ENCODE results near the gene SH3BP5. TPM values are rescaled to one million over a fixed set of nuclear protein-coding genes. Genes with fewer than 3 reads are reported as not detected.

The SH3BP5 gene
- total RNA-seq, 2 donors from 2014 or later: 2.6 to 18.9 TPM

DNA sequence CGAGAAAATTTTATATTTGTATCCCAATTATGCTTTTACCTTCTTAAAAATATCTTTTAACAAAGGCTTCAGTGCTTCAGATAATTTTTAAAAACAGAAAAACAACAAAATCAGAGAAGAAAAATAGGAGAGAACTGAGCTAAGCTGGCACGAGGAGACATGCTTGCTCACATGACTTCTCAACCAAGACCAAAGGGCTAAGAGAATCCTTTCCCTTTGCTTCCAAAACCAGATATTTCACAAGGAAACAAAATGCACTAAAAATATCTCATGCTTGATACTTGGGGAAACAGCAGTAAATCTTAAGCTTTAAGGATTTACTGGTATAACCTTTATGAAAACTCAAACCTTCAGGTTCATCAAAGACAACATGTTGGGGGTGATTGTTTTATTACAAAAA is 67.9 kb downstream of the SH3BP5 start:
- no peaks in the 10 kb centered on the region for H3K9me3 Mint-ChIP-seq
- DNase-seq (ENCODE audit: low spot score in 2 of 2) (no peak), ATAC-seq (no peak)
- H3K36me3 Mint-ChIP-seq: peaks cover 0 to 6% of the 10 kb centered on the region in 2 donors
- H3K27ac Mint-ChIP-seq: peak overlapping the region; percentile 50 to 73

GRCh38 chr3:15263926-15264325 is 68.5 kb downstream of the SH3BP5 start:
- Mint-ChIP-seq H3K9me3 (no peaks in the 10 kb centered on the region), H3K36me3 (peaks cover 0 to 1% of the 10 kb centered on the region in 2 donors), H3K27ac (no peak overlapping the region)
- ATAC-seq (no peak), DNase-seq (ENCODE audit: low spot score in 2 of 2) (no peak)

DNA sequence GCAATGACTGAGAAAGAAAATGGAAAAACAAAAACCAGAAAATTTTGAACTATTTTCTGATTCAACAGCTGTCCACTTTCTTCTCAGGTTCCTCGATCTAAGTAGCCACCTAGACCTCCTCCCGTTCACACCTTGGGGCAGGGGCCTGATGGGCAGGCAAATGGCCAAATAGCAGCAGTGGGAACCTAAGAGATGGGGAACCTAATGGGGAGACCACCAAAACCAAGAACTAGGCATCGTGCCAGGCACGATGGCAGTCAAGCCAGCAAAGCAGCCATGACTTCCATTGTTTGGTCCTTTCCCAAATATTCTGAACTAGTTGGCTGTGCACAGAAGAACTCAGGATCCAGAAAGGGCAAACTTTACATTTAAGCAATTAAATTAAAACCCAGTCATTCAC is 69.3 kb downstream of the SH3BP5 start:
- Mint-ChIP-seq H3K36me3 (no peaks in the 10 kb centered on the region), H3K9me3 (no peaks in the 10 kb centered on the region), H3K27ac (no peak overlapping the region)
- ATAC-seq (no peak), DNase-seq (ENCODE audit: low spot score in 2 of 2) (no peak)

DNA sequence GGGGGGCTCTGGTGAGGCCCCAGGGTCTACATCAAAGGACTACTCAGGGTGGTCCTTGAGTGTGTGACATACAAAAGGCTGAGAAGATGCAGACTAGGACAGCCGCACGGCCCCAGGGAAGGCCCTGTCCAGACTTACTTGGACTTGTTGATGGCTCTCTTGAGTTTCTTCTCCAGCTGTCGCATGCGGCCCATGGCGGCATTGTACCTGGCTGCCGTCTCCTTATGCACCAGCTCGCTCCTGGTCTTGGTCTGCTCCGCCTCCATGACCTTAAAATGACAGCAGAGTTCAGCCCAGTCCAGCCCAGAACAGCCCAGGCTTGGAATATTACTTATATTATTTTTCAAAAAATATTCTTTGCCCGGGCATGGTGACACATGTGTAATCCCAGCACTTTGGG is 70.4 kb downstream of the SH3BP5 start:
- DNase-seq (ENCODE audit: low spot score in 2 of 2) (no peak), ATAC-seq (no peak)
- Mint-ChIP-seq H3K27ac (peak overlapping the region; percentile 83 to 84), H3K9me3 (no peaks in the 10 kb centered on the region), H3K36me3 (no peaks in the 10 kb centered on the region)

GRCh38 chr3:15261274-15261673 is 71.1 kb downstream of the SH3BP5 start:
- H3K9me3 Mint-ChIP-seq: no peaks in the 10 kb centered on the region
- peak overlapping the region; percentile 83 to 84 for H3K27ac Mint-ChIP-seq
- no peaks in the 10 kb centered on the region for H3K36me3 Mint-ChIP-seq
- DNase-seq (ENCODE audit: low spot score in 2 of 2): no peak
- no peak for ATAC-seq

DNA sequence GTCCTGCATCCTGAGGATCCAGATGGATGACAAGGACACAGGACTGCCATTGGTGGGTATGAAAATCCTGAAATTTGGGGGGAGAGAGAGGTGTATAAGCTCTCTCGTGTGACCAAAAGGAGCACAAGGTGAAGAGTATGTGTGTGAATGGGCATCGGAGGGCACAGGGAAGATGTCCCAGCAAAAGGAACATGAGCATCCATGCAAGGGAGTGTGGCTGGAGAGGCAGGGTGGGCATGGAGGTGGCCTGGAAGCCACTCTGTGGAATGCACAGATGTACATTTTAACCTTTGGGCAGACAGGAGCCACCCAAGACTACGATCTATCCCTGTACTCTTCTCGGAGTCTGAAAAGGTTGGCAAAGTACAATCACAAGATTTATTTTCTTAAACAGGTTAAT is 71.9 kb downstream of the SH3BP5 start:
- DNase-seq (ENCODE audit: low spot score in 2 of 2) (no peak), ATAC-seq (no peak)
- Mint-ChIP-seq H3K9me3 (no peaks in the 10 kb centered on the region), H3K36me3 (no peaks in the 10 kb centered on the region), H3K27ac (peak overlapping the region; percentile 9 to 83)

GRCh38 chr3:15258720-15259119 is 73.7 kb downstream of the SH3BP5 start:
- no peaks in the 10 kb centered on the region for H3K36me3 Mint-ChIP-seq
- H3K9me3 Mint-ChIP-seq: no peaks in the 10 kb centered on the region
- H3K27ac Mint-ChIP-seq: peak overlapping the region; percentile 48 to 63

DNA sequence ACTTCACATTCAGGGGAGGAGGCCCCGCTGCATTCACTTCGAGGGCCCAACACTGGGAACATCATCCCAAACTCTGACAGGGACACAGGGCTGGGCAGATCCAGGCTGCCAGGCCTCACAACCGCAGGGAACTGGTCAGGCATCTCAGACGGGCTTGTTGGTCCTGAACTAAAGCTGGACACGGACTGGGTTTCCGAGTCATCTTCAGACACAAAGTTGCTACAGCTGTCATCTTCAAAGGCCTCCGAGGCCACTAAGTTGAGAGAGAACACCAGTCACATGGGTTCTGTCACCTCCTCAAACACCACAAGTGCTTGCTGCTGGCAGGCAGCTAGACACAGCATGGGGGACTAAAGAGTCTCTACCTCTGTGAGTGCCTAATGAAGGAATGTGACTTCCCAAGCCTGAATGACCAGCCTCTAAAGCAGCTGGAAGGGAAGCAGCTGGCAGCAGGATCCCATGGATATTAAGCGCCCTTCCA is 75.5 kb downstream of the SH3BP5 start:
- Mint-ChIP-seq H3K9me3 (no peaks in the 10 kb centered on the region), H3K36me3 (no peaks in the 10 kb centered on the region), H3K27ac (peak overlapping the region; percentile 17 to 31)
- ATAC-seq (no peak), DNase-seq (ENCODE audit: low spot score in 2 of 2) (no peak)

More at GRCh38 chr3:15258720-15259119, 73.7 kb downstream of the SH3BP5 start:
- no peak for DNase-seq (ENCODE audit: low spot score in 2 of 2)
- ATAC-seq: no peak

DNA sequence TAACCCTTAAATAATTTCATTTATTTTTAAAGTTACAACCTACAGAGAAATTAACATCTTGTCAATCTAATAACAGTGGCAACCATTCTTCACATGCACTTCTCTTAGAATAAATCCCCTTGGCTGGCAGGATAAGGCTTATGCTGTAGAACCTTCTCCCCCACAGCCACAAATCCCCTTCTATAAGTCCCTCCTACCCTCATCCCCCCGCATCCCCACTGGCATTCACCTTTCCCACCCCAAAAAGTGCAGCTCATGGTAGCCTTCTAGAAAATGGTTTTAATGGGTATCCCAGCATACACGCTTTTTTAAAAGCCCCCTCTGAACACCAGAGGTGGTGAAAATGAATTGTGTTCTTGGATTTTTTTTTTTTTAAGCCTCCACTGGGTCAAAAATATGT is 77.2 kb downstream of the SH3BP5 start:
- DNase-seq (ENCODE audit: low spot score in 2 of 2): no peak
- Mint-ChIP-seq H3K36me3 (peaks cover 0 to 6% of the 10 kb centered on the region in 2 donors), H3K9me3 (no peaks in the 10 kb centered on the region), H3K27ac (peak overlapping the region; percentile 6 to 17)
- no peak for ATAC-seq

- peaks cover 0 to 6% of the 10 kb centered on the region in 2 donors for H3K36me3 Mint-ChIP-seq
- no peak for ATAC-seq
- no peak for DNase-seq (ENCODE audit: low spot score in 2 of 2)
- no peaks in the 10 kb centered on the region for H3K9me3 Mint-ChIP-seq
- H3K27ac Mint-ChIP-seq: peak overlapping the region; percentile 45 to 49
Observed at GRCh38 chr3:15253023-15253697, 79.2 kb downstream of the SH3BP5 start.

DNA sequence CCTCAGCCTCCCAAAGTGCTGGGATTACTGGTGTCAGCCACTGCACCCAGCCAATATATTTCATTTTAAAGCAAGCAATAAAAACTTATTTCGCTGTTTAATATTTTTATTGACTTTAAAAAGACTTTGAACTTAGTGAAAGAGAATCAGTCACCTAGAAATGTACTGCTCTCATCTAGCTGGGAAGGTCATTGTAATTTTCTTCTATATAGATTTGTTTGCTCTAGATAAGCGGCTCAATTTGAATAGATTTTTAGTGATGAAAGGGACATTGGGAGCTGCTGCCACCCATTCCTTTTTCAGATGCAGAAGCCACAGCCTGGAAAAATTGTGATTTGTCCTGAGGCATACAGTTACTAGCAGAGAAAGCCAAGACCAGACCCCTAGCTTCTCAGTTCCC is 86.2 kb downstream of the SH3BP5 start:
- DNase-seq (ENCODE audit: low spot score in 2 of 2) (no peak), ATAC-seq (no peak)
- no peaks in the 10 kb centered on the region for H3K9me3 Mint-ChIP-seq
- peaks cover 5 to 8% of the 10 kb centered on the region in 2 donors for H3K36me3 Mint-ChIP-seq
- no peak overlapping the region for H3K27ac Mint-ChIP-seq

DNA sequence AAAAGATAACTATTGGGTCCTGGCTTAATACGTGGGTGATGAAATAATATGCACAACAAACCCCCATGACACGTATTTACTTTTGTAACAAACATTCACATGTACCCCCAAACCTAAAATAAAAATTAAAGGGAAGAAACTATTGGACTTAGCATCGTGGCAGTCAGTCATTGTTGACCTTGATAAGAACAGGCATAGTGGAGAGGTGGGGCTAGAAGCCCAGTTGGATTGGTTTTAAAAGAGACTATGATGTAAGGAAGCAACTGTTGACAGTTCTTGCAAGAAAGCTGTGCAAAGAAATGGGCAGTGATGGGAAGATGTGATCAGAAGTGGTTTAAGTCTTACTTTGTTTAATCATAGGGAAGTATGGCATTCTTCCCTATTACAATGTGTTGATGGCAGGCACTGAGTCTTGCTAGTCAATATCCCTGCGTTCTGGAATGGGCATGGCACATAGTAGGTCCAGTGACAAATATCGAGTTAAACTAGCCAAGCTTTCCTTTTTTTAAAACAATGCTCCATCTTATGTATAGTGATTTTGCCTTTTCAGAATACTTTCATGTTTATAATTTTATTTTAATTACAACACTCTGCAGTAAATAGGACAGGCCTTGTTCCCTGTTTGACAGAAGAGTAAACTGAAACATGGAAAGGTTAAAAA is 88.4 kb downstream of the SH3BP5 start:
- Mint-ChIP-seq H3K27ac (no peak overlapping the region), H3K36me3 (peaks cover 5 to 6% of the 10 kb centered on the region in 2 donors), H3K9me3 (no peaks in the 10 kb centered on the region)
- DNase-seq (ENCODE audit: low spot score in 2 of 2): no peak
- no peak for ATAC-seq

DNA sequence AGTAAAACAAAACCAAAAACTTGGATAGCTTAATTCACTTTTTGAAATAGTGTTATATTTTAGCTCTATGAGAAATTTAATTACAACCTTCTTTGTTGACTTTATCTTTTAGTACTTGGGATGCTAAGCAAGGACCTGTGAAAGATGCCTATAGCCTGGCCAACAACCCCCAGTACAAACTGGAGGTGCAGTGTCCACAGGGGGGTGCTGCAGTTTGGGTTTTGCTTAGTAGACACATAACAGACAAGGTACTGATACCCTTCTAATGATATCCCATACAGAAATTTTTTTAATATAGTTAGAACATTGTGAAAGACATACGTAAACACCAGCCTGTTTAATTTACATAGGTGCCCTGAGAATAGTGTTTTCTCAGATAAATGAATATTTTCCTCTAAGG is 91.0 kb downstream of the SH3BP5 start:
- no peak overlapping the region for H3K27ac Mint-ChIP-seq
- ATAC-seq (peak in 1 of 2 donors; percentile 69), DNase-seq (ENCODE audit: low spot score in 2 of 2) (peak in 1 of 2 donors; percentile 37)
- no peaks in the 10 kb centered on the region for H3K9me3 Mint-ChIP-seq
- H3K36me3 Mint-ChIP-seq: peaks cover 0 to 5% of the 10 kb centered on the region in 2 donors

- Mint-ChIP-seq H3K9me3 (no peaks in the 10 kb centered on the region), H3K36me3 (no peaks in the 10 kb centered on the region), H3K27ac (no peak overlapping the region)
- DNase-seq (ENCODE audit: low spot score in 2 of 2): no peak
- ATAC-seq: no peak
Observed at GRCh38 chr3:15229262-15229661, 103.1 kb downstream of the SH3BP5 start.

DNA sequence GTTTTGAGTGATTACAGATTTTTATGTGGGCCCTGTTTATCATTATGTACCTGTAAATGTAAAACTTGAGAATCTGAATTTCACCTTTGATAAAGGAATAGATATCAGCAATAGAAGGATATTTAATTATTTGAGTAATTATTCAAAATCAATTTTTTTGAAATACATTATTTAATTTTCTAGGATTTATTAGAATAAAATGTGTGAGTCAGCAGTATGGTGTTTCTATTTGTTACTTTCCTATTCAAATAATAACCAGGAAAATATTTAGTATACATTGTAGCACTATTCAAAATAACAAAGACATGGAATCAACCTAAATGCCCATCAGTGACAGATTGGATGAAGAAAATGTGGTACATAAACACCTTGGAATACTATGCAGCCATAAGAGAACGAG is 104.2 kb downstream of the SH3BP5 start:
- Mint-ChIP-seq H3K27ac (peak overlapping the region in 1 of 2 donors; percentile 56), H3K9me3 (no peaks in the 10 kb centered on the region), H3K36me3 (no peaks in the 10 kb centered on the region)
- no peak for ATAC-seq
- DNase-seq (ENCODE audit: low spot score in 2 of 2): no peak

GRCh38 chr3:15223685-15224572 is 108.5 kb downstream of the SH3BP5 start:
- ATAC-seq (no peak), DNase-seq (ENCODE audit: low spot score in 2 of 2) (no peak)
- Mint-ChIP-seq H3K36me3 (peaks cover 5 to 17% of the 10 kb centered on the region in 2 donors), H3K9me3 (no peaks in the 10 kb centered on the region), H3K27ac (no peak overlapping the region)

Measured in activated naive CD4-positive, alpha-beta T cell treated with anti-CD3 and anti-CD28 coated beads, Interleukin-2, amount 50 U/mL, for 72 hours (primary cell).